Stimulated activated CD4-positive, alpha-beta T cell treated with anti-CD3 and anti-CD28 coated beads, Interleukin-1b, Interleukin-23, amount 100 ng/mL, for 24 hours (primary cell): ENCODE results near the gene FTH1.
"Not testable (repeated sequence)": the region's sequence is repeated elsewhere in the genome, so short reads cannot be mapped to it uniquely, and the experiment has no call there.

Experiments
- DNase-seq, 4 experiments: peaks; one replicate each; pipeline ENCODE4 v3.0.0-alpha.2; 2020; ENCODE audit warnings: low read depth in 4 of 4, low spot score in 1 of 4

Gene FTH1

DNA sequence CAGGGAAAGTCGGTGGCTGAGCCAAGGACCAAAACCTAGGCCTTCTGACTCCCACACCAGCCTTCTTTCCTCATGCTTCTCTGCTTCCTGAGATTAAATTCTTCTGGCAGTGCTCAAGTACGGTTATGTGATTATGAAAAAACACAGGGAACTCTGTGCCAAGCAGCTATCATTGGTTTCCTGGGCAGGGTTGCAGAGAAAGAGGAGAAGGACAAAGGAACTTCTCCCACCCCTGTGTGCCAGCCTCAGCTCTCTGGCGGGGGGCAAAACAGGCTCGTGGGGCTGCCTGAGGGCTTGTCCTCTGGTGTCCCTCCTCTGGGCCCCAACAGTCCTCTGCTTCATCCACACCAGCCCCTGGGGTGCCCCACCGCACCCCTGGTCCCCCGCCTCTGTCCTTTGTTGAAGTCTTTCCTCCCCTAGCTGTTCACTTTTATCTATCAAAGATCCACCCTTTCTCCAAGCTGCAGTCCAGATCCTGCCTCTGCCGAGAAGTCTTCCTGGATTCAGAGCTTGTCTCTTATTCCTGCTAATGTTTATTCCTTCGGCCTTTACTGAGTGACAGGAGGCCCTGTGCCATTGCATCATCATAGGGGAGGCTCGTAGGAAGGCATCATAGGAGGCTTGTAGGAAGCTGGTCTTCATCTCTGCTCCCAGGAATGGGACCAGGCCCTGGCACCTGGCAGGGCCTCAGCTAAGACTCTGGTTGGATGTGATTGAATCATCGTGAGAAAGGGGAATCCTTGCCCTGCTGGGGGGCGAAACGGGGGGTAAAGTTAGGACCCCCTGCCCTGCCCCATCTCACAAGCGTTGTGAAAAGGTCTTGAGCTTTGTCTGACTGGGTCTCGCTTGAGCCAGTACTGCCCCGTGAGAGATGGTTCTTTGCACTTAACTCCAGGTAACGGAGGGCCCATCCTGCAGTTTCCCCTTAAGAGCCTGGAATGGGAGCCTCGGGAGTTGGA lies 11.5 kb upstream of the FTH1 start:
- no peak for DNase-seq

GRCh38 chr11:61976813-61977475 lies 9.5 kb upstream of the FTH1 start:
- DNase-seq: no peak

- DNase-seq: no peak
These were observed 9.0 kb upstream of the FTH1 start for GRCh38 chr11:61976420-61976800.

GRCh38 chr11:61975638-61976419 lies 8.4 kb upstream of the FTH1 start:
- DNase-seq: no peak

DNA sequence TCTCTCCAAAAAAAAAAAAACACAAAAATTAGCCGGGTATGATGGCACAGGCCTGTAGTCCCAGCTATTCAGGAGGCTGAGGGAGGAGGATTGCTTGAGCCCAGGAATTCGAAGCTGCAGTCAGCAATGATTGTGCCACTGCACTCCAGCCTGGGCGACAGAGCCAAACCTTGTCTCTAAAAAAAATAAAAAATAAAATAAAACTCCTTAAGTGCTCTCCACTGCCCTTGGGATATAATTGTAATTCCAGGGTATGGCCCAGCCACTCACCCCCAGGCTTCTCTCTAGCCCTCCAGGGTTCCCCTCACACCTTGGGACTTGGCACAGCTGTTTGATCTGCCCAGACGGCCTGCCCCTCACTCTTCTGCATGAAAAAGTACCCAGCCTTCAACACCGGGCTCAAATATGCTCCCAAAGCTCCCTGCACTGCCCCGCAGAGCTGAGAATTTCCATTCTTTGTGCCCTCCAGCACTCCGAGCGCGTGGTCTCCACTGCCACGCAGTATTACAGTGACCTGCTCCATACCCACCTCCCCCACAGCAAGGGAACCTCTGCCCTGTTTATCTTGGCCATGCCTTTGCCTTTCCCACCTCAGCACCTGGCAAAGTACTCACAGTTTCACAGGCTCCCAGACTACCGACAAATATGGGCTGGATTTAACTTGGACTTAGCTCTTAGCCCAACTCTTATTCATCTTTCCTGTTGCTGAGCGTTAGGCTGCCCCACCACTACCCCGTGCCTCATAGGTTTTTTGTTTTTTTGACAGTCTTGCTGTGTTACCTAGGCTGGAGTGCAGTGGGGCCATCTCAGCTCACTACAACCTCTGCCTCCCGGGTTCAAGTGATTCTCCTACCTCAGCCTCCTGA lies 7.6 kb upstream of the FTH1 start:
- DNase-seq: no peak

DNA sequence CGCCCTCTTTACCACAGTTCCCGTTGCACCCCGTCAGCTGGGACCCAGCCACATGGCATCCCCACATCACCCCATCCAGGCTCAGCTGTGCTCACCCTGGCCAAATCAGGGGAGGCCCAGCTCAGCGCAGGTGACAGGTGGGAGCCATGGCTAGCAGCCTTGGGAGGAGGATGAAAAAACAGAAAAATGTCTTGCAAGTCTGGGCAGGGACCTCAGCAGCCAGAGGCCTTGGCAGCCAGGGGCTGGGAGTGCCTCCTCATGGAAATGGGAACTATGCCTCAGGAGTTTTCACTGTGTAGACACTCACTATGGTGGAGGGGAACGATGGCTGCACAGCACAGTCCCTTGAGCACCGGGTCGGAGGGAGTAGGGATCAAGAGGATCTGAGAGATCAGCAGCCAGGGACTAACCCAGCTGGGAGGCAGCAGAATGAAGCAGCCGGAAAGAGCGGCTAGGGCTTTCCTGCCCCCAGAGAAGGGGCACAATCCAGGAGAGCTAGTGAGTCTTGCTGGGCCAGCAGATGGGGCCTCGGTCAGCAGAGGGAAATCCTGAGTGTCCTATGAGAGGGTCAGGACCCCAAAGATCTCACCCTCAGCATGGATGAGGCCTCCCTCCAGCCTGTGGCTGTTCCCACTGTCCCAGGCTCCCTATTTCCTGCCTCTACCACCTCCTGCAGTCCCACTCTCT lies 6.2 kb upstream of the FTH1 start:
- no peak for DNase-seq

DNA sequence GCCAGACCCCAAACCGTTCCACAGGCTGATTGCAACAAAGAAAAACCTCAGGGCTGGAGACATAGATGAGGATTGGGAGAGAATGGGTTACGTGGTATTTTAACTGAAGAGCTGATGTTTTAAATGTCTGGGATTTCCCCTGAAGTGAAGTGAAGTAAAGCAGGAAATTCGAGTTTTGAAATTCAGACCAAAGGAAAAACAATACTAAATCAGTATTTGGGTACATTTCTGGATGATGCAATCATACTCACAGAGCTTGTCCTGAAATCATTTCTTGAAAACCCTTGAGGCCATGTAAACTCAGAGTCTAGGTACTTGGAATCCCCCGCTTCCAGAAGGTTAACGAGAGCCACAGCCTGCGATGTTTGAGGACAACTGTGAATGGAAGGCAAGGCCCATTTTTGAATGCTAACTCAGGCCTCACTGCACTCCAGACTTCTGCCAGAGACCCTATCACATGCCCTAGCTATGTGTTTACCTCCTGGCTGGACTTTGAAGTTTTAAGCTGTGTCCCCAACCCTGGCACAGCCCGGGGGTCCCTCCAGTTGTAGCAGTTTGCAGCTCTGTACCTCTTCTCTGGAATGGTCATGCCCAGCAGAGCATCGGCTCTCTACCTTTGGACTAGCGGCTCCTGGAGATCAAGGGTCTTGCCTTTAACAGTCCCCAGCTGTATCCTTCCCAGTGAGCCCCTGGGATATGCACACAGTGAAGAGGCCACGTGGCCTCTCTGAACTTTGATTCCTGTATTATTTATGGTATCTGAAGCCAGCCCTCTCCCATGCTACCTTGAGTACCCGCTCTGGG lies 5.4 kb upstream of the FTH1 start:
- DNase-seq: no peak

GRCh38 chr11:61972112-61972671 lies 4.8 kb upstream of the FTH1 start:
- DNase-seq: no peak

- DNase-seq: no peak
These were observed 4.0 kb upstream of the FTH1 start for GRCh38 chr11:61971248-61972111.

DNA sequence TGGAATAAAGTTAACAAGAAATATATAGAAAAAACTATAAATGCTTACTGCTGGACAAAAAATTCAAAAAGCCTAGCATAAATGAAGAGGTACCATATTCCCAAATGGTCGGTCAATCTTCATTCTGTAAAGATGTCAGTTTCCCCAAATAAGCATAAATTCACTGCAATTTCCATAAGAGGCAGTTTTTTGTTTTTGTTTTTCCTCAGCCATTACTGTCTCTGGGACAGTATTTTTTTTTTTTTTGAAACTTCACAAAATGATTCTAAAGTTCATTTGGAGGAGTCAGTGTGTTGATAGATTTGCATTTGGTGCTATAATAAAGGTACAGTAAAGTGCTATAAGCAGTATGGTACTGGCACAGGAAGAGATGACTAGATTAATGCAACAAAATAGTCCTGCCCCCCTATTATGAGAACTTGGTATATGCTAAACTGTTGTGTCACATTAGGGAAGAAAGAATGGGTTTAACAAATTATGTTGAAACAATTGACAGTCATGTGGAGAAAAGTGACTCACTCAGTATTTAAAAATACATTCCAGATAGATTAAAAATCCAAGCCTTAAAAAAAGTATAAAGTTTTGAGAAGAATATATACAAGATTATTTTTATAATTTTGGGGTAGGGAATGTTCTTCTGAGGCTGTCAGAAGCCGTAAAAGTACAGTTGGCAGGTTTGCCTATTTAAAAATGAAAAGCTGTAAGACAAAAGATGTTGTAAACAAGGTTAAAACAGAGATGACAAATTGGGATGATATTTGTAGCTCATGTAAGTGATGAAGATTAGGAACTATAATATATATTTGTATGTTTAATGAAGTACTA lies 2.6 kb upstream of the FTH1 start:
- DNase-seq: no peak

DNA sequence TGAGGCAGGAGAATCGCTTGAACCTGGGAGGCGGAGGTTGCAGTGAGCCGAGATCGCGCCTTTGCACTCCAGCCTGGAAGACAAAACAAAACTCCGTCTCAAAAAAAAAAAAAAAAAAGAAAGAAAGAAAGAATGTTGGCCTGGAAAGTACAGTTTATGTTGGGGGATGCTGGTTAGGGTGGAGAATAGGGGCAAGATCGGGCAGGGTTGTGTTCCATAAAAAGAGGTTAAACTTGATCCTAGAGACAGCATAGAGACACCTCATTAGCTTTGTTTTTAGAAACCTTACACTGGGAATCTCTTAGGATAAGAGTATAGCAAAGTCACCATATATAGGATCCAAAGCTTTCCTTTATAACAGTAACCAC lies 1.9 kb upstream of the FTH1 start:
- no peak for DNase-seq

GRCh38 chr11:61968758-61969390 lies 1.4 kb upstream of the FTH1 start:
- DNase-seq: no peak

GRCh38 chr11:61967924-61968757 lies 707 bp upstream of the FTH1 start:
- DNase-seq: no peak

- peak in 1 of 4 experiments; percentile 9 for DNase-seq
These were observed 709 bp downstream of the FTH1 start for GRCh38 chr11:61966734-61967115.

- not testable (repeated sequence) for DNase-seq
These were observed 2.7 kb downstream of the FTH1 start for GRCh38 chr11:61964666-61965271.
